HepG2 (cell line): ENCODE data around the gene PMAIP1. TPM values are rescaled to one million over a fixed set of nuclear protein-coding genes. Genes with fewer than 3 reads are reported as not detected.

Experiments used
- ATAC-seq: fragments of 200-7000 bp; cut with Tn5 transposase; 3 replicates; pipeline ENCODE4 v1.9.1; 2020; ENCODE audit warnings: mild to moderate bottlenecking, moderate library complexity
- BruUV-seq: library from RNA; stranded (reverse); fragments of 400-500 nt; replicated peaks from 2 replicates; lab custom pipeline; 2021; lab: Mats Ljungman, UMichigan
- CTCF ChIA-PET: fragments of 300-600 bp; formaldehyde crosslinking; extraction: SDS; loops from one replicate; lab custom pipeline; 2021; ENCODE audit warnings: low total read pairs, inconsistent platforms, low intra/inter-chr PET ratio; lab: Yijun Ruan, JAX
- POLR2A ChIA-PET: fragments of 350-600 bp; sonication (Branson Sonifier 250); formaldehyde crosslinking; loops from one replicate; lab custom pipeline; 2020; ENCODE audit warnings: antibody characterized with exemption, inconsistent platforms; lab: Yijun Ruan, JAX
- DNase-seq: peaks from one replicate; pipeline ENCODE4 v3.0.0-alpha.2; 2015; ENCODE audit warnings: low spot score
- FAIRE-seq: peaks from 3 replicates; lab custom pipeline; 2011; peaks lifted over from hg19 to GRCh38; lab: Jason Lieb, UNC
- H2AFZ ChIP-seq: one replicate; pipeline ENCODE4 v1.6.1; 2011; ENCODE audit warnings: low read length, inconsistent platforms
- H3K27ac ChIP-seq: fragments of 300-600 bp; 3 replicates; pipeline ENCODE4 v1.8.0; 2011; ENCODE audit warnings: mixed run types, mild to moderate bottlenecking, mixed read lengths, low read length, inconsistent platforms; ENCODE audit not compliant: insufficient read depth; ENCODE audit errors: extremely low read length
- H3K27me3 ChIP-seq, 2 experiments: fragments of 200-600 bp in 1 of 2; 2 replicates in 1 of 2; 3 replicates in 1 of 2; pipeline versions ENCODE4 v1.6.0 to v1.8.0; 2011; ENCODE audit warnings: low read length in 2 of 2, mild to moderate bottlenecking in 2 of 2, moderate library complexity in 2 of 2, inconsistent platforms in 1 of 2; ENCODE audit not compliant: insufficient read depth in 2 of 2, control insufficient read depth in 1 of 2
- H3K36me3 ChIP-seq, 2 experiments: fragments of 200-600 bp in 1 of 2; replicated peaks in 1 of 2; 2 replicates in 1 of 2; 3 replicates in 1 of 2; pipeline versions ENCODE4 v1.5.1 to v1.8.0; 2011; ENCODE audit warnings: low read length in 2 of 2, inconsistent platforms in 1 of 2; ENCODE audit not compliant: insufficient read depth in 2 of 2, control insufficient read depth in 1 of 2
- H3K4me1 ChIP-seq: 2 replicates; pipeline ENCODE4 v1.5.1; 2012; ENCODE audit warnings: low read length, inconsistent platforms; ENCODE audit not compliant: insufficient read depth
- H3K4me2 ChIP-seq: 2 replicates; pipeline ENCODE4 v1.6.0; 2011; ENCODE audit warnings: low read depth, low read length, inconsistent platforms
- H3K4me3 ChIP-seq, 3 experiments: fragments of 200-600 bp in 1 of 3; sonication (generic), shearing (Covaris generic) in 1 of 3; replicated peaks in 1 of 3; 2 replicates each; pipeline ENCODE4 v1.5.1; 2011 to 2016; ENCODE audit warnings: low read length in 3 of 3, inconsistent platforms in 2 of 3, low read depth in 2 of 3, mild to moderate bottlenecking in 2 of 3, control low read depth in 1 of 3, mixed read lengths in 1 of 3; ENCODE audit not compliant: insufficient read depth in 1 of 3
- H3K79me2 ChIP-seq: one replicate; pipeline ENCODE4 v1.6.1; 2011; ENCODE audit warnings: low read length, inconsistent platforms; ENCODE audit not compliant: insufficient read depth
- H3K9ac ChIP-seq: 2 replicates; pipeline ENCODE4 v1.6.0; 2011; ENCODE audit warnings: mild to moderate bottlenecking, low read depth, low read length, inconsistent platforms; ENCODE audit not compliant: insufficient read depth
- H3K9me3 ChIP-seq: 2 replicates; pipeline ENCODE4 v1.5.1; 2012; ENCODE audit warnings: mild to moderate bottlenecking, low read length
- H4K20me1 ChIP-seq: 2 replicates; pipeline ENCODE4 v1.6.0; 2011; ENCODE audit warnings: inconsistent platforms, mild to moderate bottlenecking, low read length, moderate library complexity; ENCODE audit not compliant: insufficient read depth
- CSRNP1 ChIP-seq: sonication (generic); formaldehyde crosslinking; IDR thresholded peaks from 2 replicates; pipeline ENCODE4 v1.8.1; 2023; ENCODE audit warnings: mild to moderate bottlenecking, missing genetic modification reagents
- MTERF4 ChIP-seq: sonication (generic); formaldehyde crosslinking; IDR thresholded peaks from 2 replicates; pipeline ENCODE4 v1.8.0; 2023; ENCODE audit warnings: mild to moderate bottlenecking, missing genetic modification reagents
- NKX3-1 ChIP-seq: sonication (generic); formaldehyde crosslinking; IDR thresholded peaks from 2 replicates; pipeline ENCODE4 v1.5.0; 2020; ENCODE audit warnings: missing genetic modification reagents
- NR1H2 ChIP-seq: sonication (generic); formaldehyde crosslinking; IDR thresholded peaks from 2 replicates; pipeline ENCODE4 v1.8.1; 2022; ENCODE audit warnings: low read depth, missing genetic modification reagents, borderline replicate concordance
- SUZ12 ChIP-seq: fragments of 150-350 bp; IDR thresholded peaks from 2 replicates; pipeline ENCODE4 v1.6.1; 2014; ENCODE audit warnings: low read depth, low read length
- ZNF670 ChIP-seq: sonication (generic); formaldehyde crosslinking; IDR thresholded peaks from 2 replicates; pipeline ENCODE4 v1.8.0; 2022; ENCODE audit warnings: mild to moderate bottlenecking, missing genetic modification reagents, borderline replicate concordance
- ZNF839 ChIP-seq: sonication (generic); formaldehyde crosslinking; IDR thresholded peaks from 2 replicates; pipeline ENCODE4 v1.4.0; 2020; ENCODE audit warnings: missing genetic modification reagents, mild to moderate bottlenecking, borderline replicate concordance
- WGBS: methylation state at CpG from one replicate; pipeline ENCODE4 v1.1.6; 2017; ENCODE audit warnings: low lambda C conversion rate; 5-methylcytosine and 5-hydroxymethylcytosine counted together
- in situ Hi-C: cut with HindIII; loops from 2 replicates; pipeline ENCODE4 v1.10.0; 2017; ENCODE audit warnings: low pct_unique_long_range_greater_than_20kb; ENCODE audit not compliant: extremely low pct_ligation_motif_present
- intact Hi-C: fragments of 100-400 bp; cut with micrococcal nuclease; formaldehyde crosslinking; loops from one replicate; pipeline ENCODE4 v1.10.0; 2022; ENCODE audit not compliant: unreplicated experiment
- polyA plus RNA-seq, 8 experiments: library from polyadenylated mRNA; depleted of rRNA in 3 of 8; stranded (reverse) in 7 of 8; unstranded in 1 of 8; fragments of >200 nt; fragmentation: Illumina TruSeq in 4 of 8; extraction: Trizol in 4 of 8; gene quantifications; 2 replicates each; pipeline versions ENCODE4 v1.2.1 to v1.2.3, GENCODE V29; 2011 to 2016; ENCODE audit warnings: low read depth in 4 of 8, missing spikeins in 1 of 8, mixed read lengths in 1 of 8; ENCODE audit not compliant: insufficient read depth in 1 of 8
- total RNA-seq, 5 experiments: library from RNA; depleted of rRNA; stranded (reverse); fragments of >200 nt; fragmentation: Illumina TruSeq; extraction: Trizol; gene quantifications; 2 replicates each; pipeline ENCODE4 v1.2.3, GENCODE V29; 2016; ENCODE audit warnings: low read depth in 1 of 5

PMAIP1 gene
- total and polyA plus RNA-seq, 2 of the 13 experiments (the other 11 are each of a cell fraction or from before 2014, with no cell fraction given): 1.5 to 1.7 TPM

- TF ChIP-seq ZNF670 (CRISPR knock-in tag) (no peak), SUZ12 (no peak)
Observed at GRCh38 chr18:59941331-59941730, 41.5 kb downstream of the PMAIP1 start (continued).

- Histone ChIP-seq H3K4me3 (no peak overlapping the region), H3K27me3 (no peaks in the 10 kb centered on the region; a peak in 1 of 5 replicates), H2AFZ (no peak overlapping the region), H3K36me3 (no peaks in the 10 kb centered on the region), H3K79me2 (no peaks in the 10 kb centered on the region), H4K20me1 (no peaks in the 10 kb centered on the region)
- ATAC-seq (no peak), FAIRE-seq (no peak), DNase-seq (no peak)
- no TSS peak for BruUV-seq
- WGBS: 3% methylated on average over 4 of the region's 4 CpGs
- TF ChIP-seq NR1H2 (no peak), CSRNP1 (CRISPR knock-in tag) (no peak), MTERF4 (no peak), ZNF839 (CRISPR knock-in tag) (no peak), NKX3-1 (CRISPR knock-in tag) (no peak)
- TF ChIP-seq, all 625 proteins: peak for 0
- Histone ChIP-seq H3K4me2 (no peak overlapping the region), H3K9me3 (no peaks in the 10 kb centered on the region), H3K4me1 (no peaks in the 10 kb centered on the region), H3K9ac (no peak overlapping the region), H3K27ac (no peak overlapping the region)
- CTCF ChIA-PET: no interaction called here
- in situ Hi-C loops (no loop called here), intact Hi-C loops (no loop called here)
- POLR2A ChIA-PET: no interaction called here
Observed at GRCh38 chr18:59942601-59943000, 42.8 kb downstream of the PMAIP1 start.
